ENCODE measurements around the gene AGBL1. TPM values are rescaled to one million over a fixed set of nuclear protein-coding genes. Genes with fewer than 3 reads are reported as not detected.

AGBL1 gene
- total RNA-seq, 2 donors from 2014 or later: not detected

- TF ChIP-seq, protein P1, sequence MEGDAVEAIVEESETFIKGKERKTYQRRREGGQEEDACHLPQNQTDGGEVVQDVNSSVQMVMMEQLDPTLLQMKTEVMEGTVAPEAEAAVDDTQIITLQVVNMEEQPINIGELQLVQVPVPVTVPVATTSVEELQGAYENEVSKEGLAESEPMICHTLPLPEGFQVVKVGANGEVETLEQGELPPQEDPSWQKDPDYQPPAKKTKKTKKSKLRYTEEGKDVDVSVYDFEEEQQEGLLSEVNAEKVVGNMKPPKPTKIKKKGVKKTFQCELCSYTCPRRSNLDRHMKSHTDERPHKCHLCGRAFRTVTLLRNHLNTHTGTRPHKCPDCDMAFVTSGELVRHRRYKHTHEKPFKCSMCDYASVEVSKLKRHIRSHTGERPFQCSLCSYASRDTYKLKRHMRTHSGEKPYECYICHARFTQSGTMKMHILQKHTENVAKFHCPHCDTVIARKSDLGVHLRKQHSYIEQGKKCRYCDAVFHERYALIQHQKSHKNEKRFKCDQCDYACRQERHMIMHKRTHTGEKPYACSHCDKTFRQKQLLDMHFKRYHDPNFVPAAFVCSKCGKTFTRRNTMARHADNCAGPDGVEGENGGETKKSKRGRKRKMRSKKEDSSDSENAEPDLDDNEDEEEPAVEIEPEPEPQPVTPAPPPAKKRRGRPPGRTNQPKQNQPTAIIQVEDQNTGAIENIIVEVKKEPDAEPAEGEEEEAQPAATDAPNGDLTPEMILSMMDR (IDR thresholded peaks at IDR 0.05): no peak
- peak overlapping the region in 1 of 2 donors; percentile 61 for H3K27ac ChIP-seq
Observed at GRCh38 chr15:86165265-86166211, 85.9 kb downstream of the AGBL1 start.

GRCh38 chr15:86167841-86168240 is 88.2 kb downstream of the AGBL1 start:
- no peak overlapping the region for H3K4me3 ChIP-seq
- no peak for DNase-seq (ENCODE audit: low spot score)
- H3K4me1 ChIP-seq: no peaks in the 10 kb centered on the region
- no peaks in the 10 kb centered on the region for H3K27me3 ChIP-seq
- TF ChIP-seq, protein P1 (IDR thresholded peaks at IDR 0.05): no peak
- H3K27ac ChIP-seq: no peak overlapping the region
- H3K36me3 ChIP-seq: no peaks in the 10 kb centered on the region
- no peaks in the 10 kb centered on the region for H3K9me3 ChIP-seq

More at GRCh38 chr15:86165265-86166211, 85.9 kb downstream of the AGBL1 start:
- Histone ChIP-seq H3K4me1 (no peaks in the 10 kb centered on the region), H3K9me3 (no peaks in the 10 kb centered on the region), H3K36me3 (no peaks in the 10 kb centered on the region), H3K4me3 (no peak overlapping the region), H3K27me3 (no peaks in the 10 kb centered on the region)
- no peak for DNase-seq (ENCODE audit: low spot score)

- no peak for DNase-seq (ENCODE audit: low spot score)
- H3K27me3 ChIP-seq: no peaks in the 10 kb centered on the region
- no peaks in the 10 kb centered on the region for H3K9me3 ChIP-seq
- TF ChIP-seq, protein P1 (IDR thresholded peaks at IDR 0.05): no peak
- H3K4me3 ChIP-seq: no peak overlapping the region
- no peaks in the 10 kb centered on the region for H3K36me3 ChIP-seq
- H3K4me1 ChIP-seq: no peaks in the 10 kb centered on the region
- H3K27ac ChIP-seq: no peak overlapping the region
Observed at GRCh38 chr15:86178845-86179244, 99.2 kb downstream of the AGBL1 start.

DNA sequence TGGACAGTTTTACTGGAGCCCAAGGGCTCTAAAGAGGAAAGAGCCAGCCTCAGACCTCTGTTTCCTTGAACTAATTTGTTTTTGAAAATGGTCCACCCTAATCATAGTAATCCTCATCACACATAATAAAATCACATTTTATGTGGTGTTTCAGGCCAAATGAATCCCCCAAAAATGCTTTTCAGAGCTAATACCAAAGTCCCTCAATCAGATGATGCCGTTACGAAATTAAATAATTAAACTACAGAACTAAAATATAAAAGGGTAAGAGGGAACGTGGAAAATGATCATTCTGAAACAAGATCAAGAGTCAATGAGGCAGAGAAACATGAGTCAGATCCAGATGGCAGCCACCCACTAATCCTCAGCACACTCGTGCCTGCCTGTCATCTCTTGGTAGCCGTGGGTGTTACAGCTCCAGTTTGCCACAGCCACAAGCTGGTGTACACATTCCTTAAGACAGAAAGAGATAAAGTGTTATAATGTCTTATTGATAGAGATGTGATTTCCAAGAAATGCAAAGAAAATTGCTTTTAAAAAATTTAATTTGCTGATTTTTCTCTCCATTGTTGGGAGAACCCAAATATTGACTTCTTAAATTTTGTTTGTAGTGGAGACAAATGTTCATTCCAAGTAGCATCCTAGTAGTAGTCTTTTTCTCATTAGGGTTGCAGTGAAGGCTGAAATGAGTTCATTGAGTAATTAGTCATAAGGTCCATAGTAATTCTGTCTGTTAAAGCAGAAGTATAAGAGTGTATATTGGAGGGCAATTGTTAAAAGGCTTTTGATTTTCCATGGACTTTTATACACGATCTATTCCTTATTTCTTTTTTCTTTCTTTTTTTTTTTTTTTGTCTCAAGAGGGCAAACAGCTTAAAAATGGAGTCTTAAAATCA is 104.2 kb downstream of the AGBL1 start:
- H3K36me3 ChIP-seq: no peaks in the 10 kb centered on the region
- no peaks in the 10 kb centered on the region for H3K27me3 ChIP-seq
- TF ChIP-seq, protein P1 (IDR thresholded peaks at IDR 0.05): no peak
- no peak for DNase-seq (ENCODE audit: low spot score)
- H3K4me1 ChIP-seq: no peaks in the 10 kb centered on the region
- no peaks in the 10 kb centered on the region for H3K9me3 ChIP-seq
- H3K27ac ChIP-seq: no peak overlapping the region
- no peak overlapping the region for H3K4me3 ChIP-seq

- no peak overlapping the region for H3K27ac ChIP-seq
- H3K36me3 ChIP-seq: no peaks in the 10 kb centered on the region
- H3K9me3 ChIP-seq: no peaks in the 10 kb centered on the region
- H3K4me1 ChIP-seq: no peaks in the 10 kb centered on the region
- H3K4me3 ChIP-seq: no peak overlapping the region
- H3K27me3 ChIP-seq: no peaks in the 10 kb centered on the region
- no peak for DNase-seq (ENCODE audit: low spot score)
- TF ChIP-seq, protein P1 (IDR thresholded peaks at IDR 0.05): no peak
Observed at GRCh38 chr15:86193716-86194380, 114.2 kb downstream of the AGBL1 start.

All from right atrium auricular region (tissue), 2 donors.